Middle frontal gyrus (tissue), 1 donor: ENCODE measurements around the gene EPHA7.
A peak's percentile ranks its signal among the peaks of the same experiment; 100 is the strongest.

Source experiments
- DNase-seq: peaks from one replicate; pipeline ENCODE4 v3.0.0-alpha.2; 2015; ENCODE audit warnings: low spot score; ENCODE audit errors: extremely low spot score

The EPHA7 gene

DNA sequence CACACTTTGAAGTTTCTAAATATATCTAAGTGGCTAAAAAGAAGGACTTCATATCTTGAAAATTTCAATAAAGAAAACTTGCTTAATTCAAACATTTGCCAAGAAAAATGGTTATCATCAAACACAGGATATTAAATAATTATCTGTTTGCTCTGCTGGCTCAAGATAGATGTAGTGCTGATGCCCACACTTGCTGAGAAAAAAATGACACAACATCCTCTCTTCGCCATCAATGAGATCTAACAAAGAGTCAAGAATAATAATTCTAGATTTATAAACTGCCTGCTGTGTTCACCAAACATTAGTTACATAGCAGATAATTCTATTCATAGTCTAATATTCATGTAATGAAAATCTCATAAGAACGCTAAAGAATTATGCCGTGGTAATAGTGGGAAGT is 93.6 kb downstream of the EPHA7 start:
- DNase-seq, result no peak

DNA sequence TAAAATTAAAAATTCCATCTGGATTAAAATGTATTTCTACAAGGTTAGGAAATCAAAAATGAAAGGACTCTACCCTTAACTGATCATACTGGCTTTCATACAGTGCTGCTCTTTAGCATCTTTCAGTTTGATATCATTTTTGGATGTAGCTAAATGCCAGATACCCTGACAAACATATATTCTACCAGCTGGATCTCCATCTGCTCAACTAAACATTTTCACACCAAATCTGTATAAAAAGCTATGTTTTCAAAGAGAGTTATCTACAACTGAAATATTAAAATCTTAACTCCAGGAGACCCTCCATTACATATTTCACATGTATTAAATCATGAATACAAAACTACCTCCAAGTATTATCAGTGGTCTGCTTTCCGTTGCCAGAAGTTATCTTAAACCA is 95.7 kb downstream of the EPHA7 start:
- DNase-seq, result peak; percentile 33

DNA sequence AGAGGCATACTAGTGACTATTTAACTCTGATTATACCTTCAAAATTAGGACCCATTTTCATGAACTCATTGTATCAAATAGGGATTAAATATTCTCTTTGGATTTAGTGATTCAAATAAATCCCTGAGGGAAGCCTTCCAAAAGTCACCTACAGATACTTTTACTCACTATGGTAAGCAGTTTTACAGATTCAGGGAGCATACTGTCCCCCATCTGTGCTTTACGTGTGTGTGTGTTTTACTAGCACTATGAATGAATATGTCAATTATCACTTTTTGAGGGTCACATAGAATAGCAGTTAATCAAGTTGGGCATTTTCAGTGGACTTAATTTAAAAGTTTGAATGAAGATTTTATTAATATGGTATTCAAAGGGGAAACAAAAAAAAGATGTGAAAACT is 96.7 kb downstream of the EPHA7 start:
- DNase-seq, result no peak

DNA sequence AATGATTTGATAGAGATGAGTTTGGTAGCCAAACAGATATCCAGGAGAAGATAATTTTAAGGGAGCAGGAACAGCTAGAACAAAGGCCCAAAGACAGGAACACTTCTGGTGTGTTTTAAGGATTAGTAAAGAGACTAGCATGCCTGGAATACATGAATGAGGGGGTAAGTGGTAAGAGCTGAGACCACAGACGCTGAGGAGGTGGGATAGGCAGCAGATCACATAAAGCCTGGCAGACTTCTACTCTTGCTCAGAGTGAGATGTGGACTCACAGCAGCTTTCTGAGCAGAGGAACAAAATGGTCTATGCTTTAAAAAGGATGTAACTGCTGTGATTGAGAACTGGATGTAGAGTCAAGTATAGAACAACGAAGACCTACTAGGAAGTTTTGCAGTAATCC is 100.1 kb downstream of the EPHA7 start:
- DNase-seq, result no peak

DNA sequence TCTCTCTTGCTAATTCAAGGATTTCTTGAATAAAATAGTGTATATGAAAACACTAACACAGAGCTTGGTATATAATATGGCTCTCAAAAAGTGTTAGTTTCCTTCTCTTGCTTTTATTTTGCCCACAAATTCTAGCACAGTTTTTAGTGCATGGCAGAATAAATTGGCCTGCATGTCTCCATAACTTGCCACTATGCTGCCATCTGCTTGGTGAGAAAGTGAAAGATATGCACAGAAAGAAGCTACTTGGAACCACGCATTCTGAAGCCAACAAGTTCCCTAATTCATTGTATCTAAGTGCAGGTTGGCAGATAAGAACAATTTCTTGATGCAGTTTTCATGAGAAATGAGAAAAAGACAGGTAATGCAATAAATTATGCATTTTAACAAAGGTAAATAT is 101.2 kb downstream of the EPHA7 start:
- DNase-seq, result no peak

DNA sequence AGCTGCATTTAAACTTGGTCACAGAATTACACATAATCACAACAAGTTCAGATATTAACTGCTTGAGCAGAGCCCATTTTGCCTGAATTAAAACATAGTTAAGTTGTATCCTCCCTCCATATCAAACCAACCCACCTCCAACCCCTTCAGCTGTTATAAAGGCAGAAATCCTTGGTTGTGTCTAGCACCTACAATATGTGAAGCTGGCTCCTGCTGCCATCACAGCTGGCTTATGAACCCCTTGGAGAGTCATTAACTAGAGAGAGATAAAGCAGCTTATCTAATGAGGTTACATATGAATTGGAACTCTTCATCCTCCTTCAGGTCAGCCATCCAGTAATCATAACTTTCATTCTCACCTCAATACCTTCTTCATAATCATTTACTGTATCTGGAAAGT is 101.8 kb downstream of the EPHA7 start:
- DNase-seq, result no peak

DNA sequence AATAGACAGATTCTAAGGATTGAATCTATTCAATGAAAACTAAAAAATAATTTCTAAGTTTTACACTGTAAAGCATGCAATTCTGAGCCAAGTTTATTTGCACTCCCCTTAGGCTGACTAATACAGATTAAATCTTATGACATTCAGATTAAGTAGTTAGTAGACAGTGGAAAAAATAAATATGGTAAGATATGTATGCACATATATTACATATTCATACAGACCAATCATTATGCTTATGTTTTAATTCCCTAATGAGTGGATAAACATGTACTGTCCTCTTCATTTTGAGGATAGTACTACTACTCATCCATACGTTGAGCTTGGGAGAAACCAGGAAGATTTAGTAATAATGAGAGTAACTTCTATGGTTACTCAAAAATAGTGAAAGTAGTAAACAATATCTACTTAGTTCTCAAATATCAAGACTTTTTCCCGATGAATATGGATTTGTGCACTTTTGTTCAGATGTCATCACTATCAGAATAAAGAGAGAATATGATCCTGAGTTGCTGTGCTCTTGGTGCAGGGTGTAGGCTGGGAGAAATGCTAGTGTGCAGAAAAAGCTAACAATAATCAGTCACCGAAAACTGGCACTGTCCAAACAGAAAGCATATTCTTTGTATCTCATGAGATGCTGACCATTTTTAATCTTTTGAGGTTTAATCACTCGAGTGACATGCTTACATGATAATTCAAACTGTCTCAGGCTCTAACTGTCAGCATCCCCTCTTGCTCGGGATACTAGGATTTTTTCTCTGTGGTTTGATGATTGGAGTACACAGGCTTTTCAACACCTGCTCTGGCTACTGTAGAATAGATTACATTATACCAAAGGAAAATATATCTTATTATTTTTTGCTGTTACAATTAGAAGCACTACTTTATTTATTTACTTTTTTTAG is 111.6 kb downstream of the EPHA7 start:
- no peak for DNase-seq

DNA sequence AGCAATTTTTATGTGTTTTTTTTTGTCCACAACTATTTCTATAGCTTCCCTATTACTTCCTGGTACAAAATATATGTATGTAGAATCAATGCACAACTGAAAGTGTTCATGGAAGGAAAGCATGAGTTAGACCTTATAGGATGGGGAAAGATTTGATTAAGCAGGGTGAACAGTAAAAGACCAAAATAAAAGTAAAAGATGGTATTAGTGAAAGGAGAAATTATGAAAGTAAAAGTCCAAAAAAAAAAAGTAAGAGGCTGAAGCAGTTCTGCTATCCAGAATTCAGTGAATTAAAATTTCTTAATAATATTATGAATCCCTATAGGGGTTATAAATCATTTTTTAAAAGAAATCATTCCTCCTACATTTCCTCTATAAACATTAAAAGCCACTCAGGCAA is 114.3 kb downstream of the EPHA7 start:
- DNase-seq, result no peak

DNA sequence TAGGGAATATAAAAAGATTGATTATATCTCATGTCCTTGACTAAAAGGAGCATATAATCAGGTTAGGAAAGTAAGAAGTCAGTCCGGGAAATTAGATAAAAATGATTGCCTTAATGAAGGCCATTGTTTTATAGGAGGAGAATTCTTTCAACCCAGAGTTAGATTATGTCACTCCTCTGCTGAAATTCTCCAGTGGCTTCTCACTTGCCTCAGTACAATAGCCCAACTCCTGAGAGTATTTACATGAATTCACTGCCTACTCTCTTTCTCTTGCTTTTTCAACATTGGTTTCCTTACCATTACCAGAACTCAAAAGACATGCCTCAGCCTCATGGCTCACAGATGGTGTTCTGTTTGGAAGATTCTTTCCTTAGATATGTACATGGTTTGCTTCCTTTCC is 114.9 kb downstream of the EPHA7 start:
- DNase-seq, result no peak

DNA sequence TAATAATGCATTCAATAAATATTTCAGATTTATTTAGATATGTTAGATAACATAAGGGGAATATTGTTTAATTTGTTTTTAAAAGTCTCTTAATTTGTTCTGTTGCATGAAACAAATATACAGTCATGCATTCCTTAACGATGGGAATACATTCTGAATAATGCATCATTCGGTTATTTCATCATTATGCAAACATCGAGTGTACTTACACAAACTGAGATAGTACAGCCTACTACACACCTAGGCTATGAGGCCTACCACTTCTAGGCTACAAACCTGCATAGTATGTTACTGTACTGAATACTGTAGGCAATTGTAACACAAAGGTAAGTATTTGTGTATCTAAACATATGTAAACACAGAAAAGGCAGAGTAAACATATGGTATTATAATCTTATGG is 118.7 kb downstream of the EPHA7 start:
- DNase-seq, result peak; percentile 0

DNA sequence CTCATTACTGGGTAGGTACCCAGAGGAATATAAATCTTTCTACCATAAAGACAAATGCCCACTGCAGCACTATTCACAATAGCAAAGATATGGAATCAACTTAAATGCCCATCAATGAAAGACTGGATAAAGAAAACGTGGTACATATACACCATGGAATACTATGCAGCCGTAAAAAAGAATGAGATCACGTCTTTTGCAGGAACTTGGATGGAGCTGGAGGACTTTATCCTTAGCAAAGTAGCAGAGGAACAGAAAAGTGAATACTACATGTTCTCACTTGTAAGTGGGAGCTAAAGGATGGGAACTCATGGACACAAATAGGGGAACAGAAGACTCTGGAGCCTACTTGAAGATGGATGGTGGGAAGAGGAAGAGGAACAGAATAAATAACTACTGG is 119.7 kb downstream of the EPHA7 start:
- DNase-seq, result peak; percentile 1

DNA sequence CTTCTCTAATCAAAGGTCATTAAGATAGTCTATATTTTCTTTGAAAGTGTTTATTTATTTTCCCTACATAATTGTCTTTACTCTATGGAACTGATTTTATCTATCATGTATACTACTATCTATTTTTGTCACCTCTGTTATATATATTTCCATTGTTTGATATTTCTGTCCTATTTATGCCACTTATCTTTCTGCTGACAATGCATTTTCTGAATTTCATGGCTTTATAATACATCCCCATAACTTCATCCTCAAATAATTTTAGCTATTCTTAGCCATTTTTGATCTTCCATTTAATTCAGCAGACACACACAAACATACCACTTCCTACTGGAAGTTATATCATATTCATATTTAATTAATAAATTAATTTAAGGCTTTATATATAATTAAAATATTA is 123.7 kb downstream of the EPHA7 start:
- DNase-seq, result no peak

DNA sequence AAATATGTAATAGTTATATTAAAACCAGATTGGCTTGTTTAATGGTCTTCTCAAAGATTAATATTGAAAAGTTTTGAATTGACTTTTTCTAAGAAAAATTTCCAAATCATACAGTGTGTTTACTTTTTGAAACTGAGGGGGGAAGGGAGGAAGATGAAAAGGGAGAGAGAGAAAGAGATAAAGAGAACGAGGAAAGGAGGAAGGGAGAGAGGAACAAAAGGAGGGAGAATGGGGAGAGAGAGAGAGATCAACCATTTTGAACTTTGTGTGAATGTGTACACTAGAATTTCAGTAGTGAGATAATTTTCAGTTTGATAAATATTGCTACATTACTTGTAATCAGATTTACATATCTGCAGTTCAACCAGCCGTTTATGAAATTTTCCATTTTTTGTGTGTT is 124.5 kb downstream of the EPHA7 start:
- no peak for DNase-seq

DNA sequence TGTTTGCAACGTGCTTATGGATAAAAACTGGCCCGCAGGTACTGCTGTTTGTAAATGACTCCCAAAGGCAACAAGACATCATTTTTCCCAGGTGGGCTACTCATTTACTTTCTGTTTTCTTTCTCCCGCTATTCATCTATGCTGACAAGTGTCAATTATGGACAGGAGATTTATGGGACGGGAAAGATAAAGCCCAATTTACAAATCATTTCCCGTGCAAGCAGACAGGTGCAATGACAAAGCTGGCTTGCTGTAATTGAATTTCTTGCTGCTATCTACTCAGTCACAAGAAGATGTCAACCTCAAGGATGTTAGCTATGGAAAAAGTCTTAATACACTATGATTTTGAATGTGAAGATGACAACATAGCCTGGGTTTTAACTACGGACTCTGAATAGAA is 125.5 kb downstream of the EPHA7 start:
- no peak for DNase-seq

DNA sequence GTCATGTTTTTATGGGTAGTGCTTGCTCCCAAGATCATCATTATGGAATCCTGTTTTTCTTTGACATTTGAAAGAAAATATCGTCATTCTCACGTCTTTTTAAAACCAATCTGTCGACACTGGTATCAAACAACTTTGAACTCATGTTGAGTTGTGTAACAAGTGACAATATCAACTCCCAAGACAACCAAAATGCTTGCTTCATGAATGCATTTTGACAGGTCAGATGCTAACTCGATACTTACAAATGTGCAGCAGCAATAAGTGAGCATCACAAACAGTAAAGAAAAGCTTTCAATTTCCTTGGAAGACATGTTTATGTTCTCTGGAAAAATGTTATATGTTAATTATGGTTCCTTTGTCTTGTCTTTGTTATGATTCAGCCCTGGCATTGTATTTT is 125.9 kb downstream of the EPHA7 start:
- DNase-seq, result no peak

DNA sequence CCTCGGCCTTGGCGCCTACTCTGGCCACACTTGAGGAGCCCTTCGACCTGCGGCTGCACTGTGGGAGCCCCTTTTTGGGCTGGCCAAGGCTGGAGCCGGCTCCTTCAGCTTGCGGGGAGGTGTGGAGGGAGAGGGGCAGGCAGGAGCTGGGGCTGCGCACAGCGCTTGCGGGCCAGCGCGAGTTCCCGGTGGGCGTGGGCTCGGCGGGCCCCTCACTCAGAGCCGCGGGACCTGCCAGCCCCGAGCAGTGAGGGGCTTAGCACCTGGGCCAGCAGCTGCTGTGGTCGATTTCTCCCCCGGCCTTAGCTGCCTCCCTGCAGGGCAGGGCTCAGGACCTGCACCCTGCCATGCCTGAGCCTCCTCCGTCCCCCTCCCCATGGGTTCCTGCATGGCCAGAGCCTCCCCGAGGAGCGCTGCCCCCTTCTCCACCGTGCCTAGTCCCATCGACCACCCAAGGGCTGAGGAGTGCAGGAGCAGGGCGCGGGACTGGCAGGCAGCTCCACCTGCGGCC is 136.8 kb downstream of the EPHA7 start:
- no peak for DNase-seq

DNA sequence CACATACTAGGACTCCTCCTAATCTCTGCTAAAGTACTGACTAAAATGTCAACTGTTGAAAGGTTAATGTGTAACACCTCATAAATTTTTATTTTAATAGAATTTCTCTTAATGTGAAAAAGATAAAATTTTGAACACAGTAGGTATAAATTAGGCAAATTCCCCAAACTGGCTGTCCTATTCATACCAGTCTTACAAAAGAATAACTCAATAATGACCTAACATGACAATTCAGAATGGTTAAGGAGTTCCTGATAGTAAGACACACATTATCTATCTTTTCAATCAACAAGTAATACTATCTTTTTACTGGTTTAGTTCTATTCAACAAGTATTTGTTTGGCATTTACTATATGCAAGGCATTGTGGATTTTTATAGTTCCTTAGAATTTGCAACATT is 141.1 kb downstream of the EPHA7 start:
- DNase-seq, result no peak

DNA sequence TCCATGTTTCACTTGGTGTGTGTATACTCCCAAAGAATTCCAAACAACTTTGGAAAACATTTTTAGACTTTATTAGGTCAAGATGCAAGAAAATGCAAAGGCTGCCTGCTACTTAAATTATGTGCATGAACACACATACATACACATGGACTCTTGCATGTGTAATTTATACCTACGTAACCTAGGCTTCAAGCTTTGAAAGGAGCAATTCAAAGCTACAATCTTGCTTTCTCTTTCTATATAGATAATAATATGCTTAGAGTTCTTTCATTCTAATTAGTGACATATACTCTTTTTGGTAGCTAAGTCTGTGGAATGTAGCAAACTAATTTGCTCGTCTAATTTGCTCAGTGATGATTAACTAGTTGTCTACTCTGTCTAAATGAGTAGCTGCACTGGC is 146.5 kb downstream of the EPHA7 start:
- no peak for DNase-seq

DNA sequence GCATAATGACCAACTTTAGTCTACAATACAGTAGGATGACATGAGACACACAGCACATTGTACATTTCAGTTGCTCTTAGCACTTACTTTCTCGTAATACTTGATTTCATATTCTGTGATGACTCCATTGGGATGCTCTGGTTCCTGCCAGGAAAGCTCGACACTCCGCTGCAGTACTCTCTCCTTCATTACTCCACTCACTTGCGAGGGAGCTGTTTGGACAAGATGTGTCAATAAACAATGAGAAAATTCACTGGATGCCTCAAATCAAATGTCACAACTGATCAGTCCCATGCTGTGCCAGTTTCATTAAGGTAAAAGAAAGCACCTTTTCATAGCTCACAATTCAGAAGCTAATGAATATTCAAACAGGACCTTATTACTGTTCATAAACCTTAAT is 147.1 kb downstream of the EPHA7 start:
- DNase-seq, result no peak

DNA sequence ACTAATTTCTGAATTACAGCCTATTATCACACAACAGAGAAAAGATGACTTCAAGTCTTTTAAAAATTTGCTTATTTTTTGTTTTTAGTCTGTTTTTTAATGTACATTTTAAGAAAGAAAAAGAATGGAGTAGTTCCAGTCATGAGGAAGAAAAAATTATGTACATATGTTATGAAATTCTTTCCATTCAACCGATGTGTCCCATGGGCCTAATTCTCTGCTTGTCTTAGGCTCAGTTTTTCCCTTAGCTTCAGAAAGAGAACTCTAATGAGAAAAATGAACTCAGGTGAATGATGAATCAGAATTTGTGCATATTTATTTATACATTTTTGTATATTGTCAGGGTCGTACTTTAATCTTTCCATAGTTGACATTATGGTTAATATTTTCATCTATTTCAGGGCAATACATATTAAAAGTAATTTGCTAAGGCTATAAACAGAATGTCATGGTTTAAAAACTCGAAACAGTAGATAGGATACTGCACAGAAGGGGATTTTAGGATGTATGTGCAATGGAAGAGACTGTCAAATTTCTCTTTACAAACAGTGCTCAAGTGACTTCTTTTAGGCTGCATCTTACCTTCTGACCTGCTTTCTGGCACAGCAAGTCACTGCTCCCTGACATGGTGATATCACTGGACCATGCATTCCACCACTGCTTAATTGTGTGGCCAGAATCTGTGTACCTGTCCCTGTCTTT is 153.1 kb downstream of the EPHA7 start:
- DNase-seq, result no peak

DNA sequence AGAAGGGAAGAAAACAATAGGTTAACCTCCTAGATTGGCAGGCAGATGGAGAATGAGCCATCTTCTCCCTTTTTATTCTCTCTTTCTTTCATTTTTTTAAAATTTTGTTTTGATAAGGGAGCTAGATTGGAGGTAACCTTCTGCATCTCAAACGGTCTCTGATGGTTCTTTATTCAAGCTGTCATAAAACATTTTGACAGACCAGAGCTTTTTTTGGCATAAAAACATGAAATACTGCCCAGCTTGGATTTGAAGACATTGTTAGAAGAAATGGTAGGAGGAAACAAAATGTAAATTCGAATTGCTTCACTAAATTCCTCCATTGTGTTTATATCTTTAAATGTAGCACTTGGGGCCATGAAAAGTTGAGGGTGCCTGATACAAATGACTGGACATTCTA is 158.5 kb downstream of the EPHA7 start:
- no peak for DNase-seq

DNA sequence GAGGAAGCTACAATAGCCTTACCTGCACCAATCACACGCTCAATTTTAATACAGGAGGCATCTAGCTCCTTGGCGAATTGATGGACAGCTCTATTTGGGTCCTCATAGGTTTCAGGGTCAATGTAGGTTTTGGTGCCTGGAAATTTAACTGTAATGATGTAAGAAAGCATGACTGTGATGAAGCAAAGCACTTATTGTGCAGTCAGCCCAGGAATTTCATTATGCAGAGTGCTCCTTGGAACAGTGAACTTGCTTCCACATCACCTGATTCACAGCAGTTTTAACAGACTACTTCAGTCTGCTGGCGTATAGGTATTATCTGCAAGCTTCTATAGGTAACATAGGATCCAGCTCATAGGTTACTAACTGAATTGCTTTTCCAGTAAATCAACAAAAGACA is 160.0 kb downstream of the EPHA7 start:
- DNase-seq, result no peak

DNA sequence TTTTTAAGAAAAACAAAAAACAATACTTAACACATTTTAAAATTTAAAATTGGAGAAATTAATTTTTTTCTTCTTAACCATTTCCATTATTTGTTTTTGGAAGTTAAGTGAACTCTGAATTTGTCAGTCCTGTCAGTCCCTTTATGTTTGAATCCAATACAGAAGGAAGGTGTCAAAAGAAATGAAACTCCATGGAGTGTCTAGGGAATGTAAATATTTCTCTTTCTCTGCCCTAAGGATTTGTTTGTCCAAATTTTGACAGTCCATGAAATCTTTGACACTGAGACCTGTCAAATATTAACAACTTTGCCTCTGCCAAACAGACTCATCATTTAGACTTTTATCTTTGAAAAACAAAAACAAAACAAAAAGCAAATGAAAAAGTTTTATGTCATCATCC is 166.4 kb downstream of the EPHA7 start:
- DNase-seq, result no peak
